Panc1 (cell line): ENCODE results near the gene PCDHB9. TPM values are rescaled to one million over a fixed set of nuclear protein-coding genes. Genes with fewer than 3 reads are reported as not detected.
A peak's percentile ranks its signal among the peaks of the same experiment; 100 is the strongest.
"Not testable (repeated sequence)": the region's sequence is repeated elsewhere in the genome, so short reads cannot be mapped to it uniquely, and the experiment has no call there.

ENCODE experiments used
- ATAC-seq: fragments of 200-7000 bp; cut with Tn5 transposase; 2 replicates; pipeline ENCODE4 v1.9.1; 2020; ENCODE audit warnings: mild to moderate bottlenecking, moderate library complexity
- BruUV-seq: library from RNA; stranded (reverse); fragments of 400-500 nt; replicated peaks from 2 replicates; lab custom pipeline; 2021; lab: Mats Ljungman, UMichigan
- CTCF ChIA-PET: fragments of 300-600 bp; sonication (Branson Sonifier 250); formaldehyde crosslinking; loops from one replicate; lab custom pipeline; 2022; ENCODE audit warnings: antibody characterized with exemption; lab: Charles Lee
- POLR2A ChIA-PET: fragments of 300-600 bp; sonication (Branson Sonifier 250); formaldehyde crosslinking; loops from one replicate; lab custom pipeline; 2022; ENCODE audit warnings: antibody characterized with exemption; lab: Charles Lee
- DNase-seq: peaks from one replicate; pipeline ENCODE4 v3.0.0-alpha.2; 2010; ENCODE audit warnings: low read depth, low spot score
- H3K27ac ChIP-seq: 2 replicates; pipeline ENCODE4 v1.5.1; 2011; ENCODE audit warnings: mild to moderate bottlenecking, low read length, inconsistent platforms
- H3K27me3 ChIP-seq: fragments of 200-500 bp; sonication (Bioruptor generic); 2 replicates; pipeline ENCODE4 v1.6.0; 2014; ENCODE audit warnings: low read length, inconsistent platforms; ENCODE audit not compliant: control insufficient read depth, insufficient read depth
- H3K36me3 ChIP-seq: fragments of 200-500 bp; sonication (Bioruptor generic); 2 replicates; pipeline ENCODE4 v1.5.1; 2014; ENCODE audit warnings: inconsistent platforms, mild to moderate bottlenecking, low read length, moderate library complexity; ENCODE audit not compliant: control insufficient read depth, insufficient read depth
- H3K4me1 ChIP-seq: 2 replicates; pipeline ENCODE4 v1.5.1; 2011; ENCODE audit warnings: inconsistent platforms, mild to moderate bottlenecking, low read length, moderate library complexity; ENCODE audit not compliant: control insufficient read depth, insufficient read depth
- H3K4me3 ChIP-seq, 2 experiments: 2 replicates each; pipeline ENCODE4 v1.5.1; 2011 to 2012; ENCODE audit warnings: low read depth in 2 of 2, low read length in 2 of 2, mild to moderate bottlenecking in 2 of 2, inconsistent platforms in 1 of 2, moderate library complexity in 1 of 2
- H3K9me3 ChIP-seq: fragments of 200-500 bp; sonication (Bioruptor generic); 2 replicates; pipeline ENCODE4 v1.5.1; 2014; ENCODE audit warnings: low read depth, mild to moderate bottlenecking, inconsistent platforms, low read length, moderate library complexity; ENCODE audit not compliant: control insufficient read depth, insufficient read depth
- CTCF ChIP-seq: fragments of 450-650 bp; IDR thresholded peaks from 2 replicates; pipeline ENCODE4 v1.5.1; 2017; ENCODE audit warnings: mild to moderate bottlenecking
- POLR2AphosphoS5 ChIP-seq: IDR thresholded peaks from 2 replicates; pipeline ENCODE4 v1.6.1; 2012; ENCODE audit warnings: mild to moderate bottlenecking, low read depth, low read length, moderate library complexity
- REST ChIP-seq, 2 experiments: IDR thresholded peaks; 2 replicates each; pipeline ENCODE4 v1.6.1; 2011 to 2012; ENCODE audit warnings: low read depth in 2 of 2, control low read depth in 1 of 2, low read length in 1 of 2, mild to moderate bottlenecking in 1 of 2, moderate library complexity in 1 of 2; ENCODE audit not compliant: insufficient read depth in 1 of 2
- SIN3A ChIP-seq: IDR thresholded peaks from 2 replicates; pipeline ENCODE4 v1.6.1; 2012; ENCODE audit warnings: low read depth, mild to moderate bottlenecking, low read length, moderate library complexity, borderline replicate concordance; ENCODE audit not compliant: insufficient read depth
- TCF7L2 ChIP-seq: IDR thresholded peaks from 2 replicates; pipeline ENCODE4 v1.6.1; 2011; ENCODE audit warnings: mild to moderate bottlenecking, low read depth, low read length, inconsistent platforms
- in situ Hi-C: cut with HindIII; loops from 2 replicates; pipeline ENCODE4 v1.10.0; 2016; ENCODE audit warnings: low sequenced_read_pairs, low pct_unique_long_range_greater_than_20kb
- intact Hi-C: fragments of 100-400 bp; cut with micrococcal nuclease; formaldehyde crosslinking; loops from one replicate; pipeline ENCODE4 v1.10.0; 2022; ENCODE audit not compliant: unreplicated experiment
- total RNA-seq: library from RNA; stranded (reverse); gene quantifications from one replicate; pipeline ENCODE4 v1.2.1, GENCODE V29; 2021; ENCODE audit not compliant: unreplicated experiment

PCDHB9 gene
- total RNA-seq, 1 experiment from 2014 or later, result 1.8 TPM

- intact Hi-C loops, result no loop called here
- BruUV-seq, result no TSS peak
- Histone ChIP-seq H3K36me3 (no peaks in the 10 kb centered on the region), H3K4me1 (peaks cover 7% of the 10 kb centered on the region), H3K9me3 (no peaks in the 10 kb centered on the region), H3K27me3 (peaks cover 24% of the 10 kb centered on the region), H3K27ac (no peak within 1 kb of the TSS), H3K4me3 (0 out of 4 replicates have a peak within 1 kb of the TSS, but pooled peaks of 1 of the 2 experiments have one; percentile 12)
- TF ChIP-seq CTCF (peak; percentile 73), POLR2AphosphoS5 (no peak)
- in situ Hi-C loops, result no loop called here
- CTCF ChIA-PET, result interaction anchor here (1.2 kb wide), 1 partner anchor 78 kb away, joined by 6 read pairs; the partner anchor contains the start of gene PCDHB2
- ATAC-seq (no peak), DNase-seq (no peak)
- POLR2A ChIA-PET, result no interaction called here
Observed at GRCh38 chr5:141172381-141173204, 14.4 kb upstream of the PCDHB9 start, which contains the start of gene PCDHB7. Gene PCDHB7 (plus strand): TSS chr5:141172644. CDS start chr5:141172836, 192 bp downstream.

DNA sequence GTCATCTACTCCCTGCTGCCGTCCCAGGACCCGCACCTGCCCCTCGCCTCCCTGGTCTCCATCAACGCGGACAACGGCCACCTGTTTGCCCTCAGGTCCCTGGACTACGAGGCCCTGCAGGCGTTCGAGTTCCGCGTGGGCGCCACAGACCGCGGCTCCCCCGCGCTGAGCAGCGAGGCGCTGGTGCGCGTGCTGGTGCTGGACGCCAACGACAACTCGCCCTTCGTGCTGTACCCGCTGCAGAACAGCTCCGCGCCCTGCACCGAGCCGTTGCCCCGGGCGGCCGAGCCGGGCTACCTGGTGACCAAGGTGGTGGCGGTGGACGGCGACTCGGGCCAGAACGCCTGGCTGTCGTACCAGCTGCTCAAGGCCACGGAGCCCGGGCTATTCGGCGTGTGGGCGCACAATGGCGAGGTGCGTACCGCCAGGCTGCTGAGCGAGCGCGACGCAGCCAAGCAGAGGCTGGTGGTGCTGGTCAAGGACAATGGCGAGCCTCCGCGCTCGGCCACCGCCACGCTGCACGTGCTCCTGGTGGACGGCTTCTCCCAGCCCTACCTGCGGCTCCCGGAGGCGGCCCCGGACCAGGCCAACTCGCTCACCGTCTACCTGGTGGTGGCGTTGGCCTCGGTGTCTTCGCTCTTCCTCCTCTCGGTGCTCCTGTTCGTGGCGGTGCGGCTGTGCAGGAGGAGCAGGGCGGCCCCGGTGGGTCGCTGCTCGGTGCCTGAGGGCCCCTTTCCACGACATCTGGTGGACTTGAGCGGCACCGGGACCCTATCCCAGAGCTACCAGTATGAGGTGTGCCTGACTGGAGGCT, 12.5 kb upstream of the PCDHB9 start:
- H3K4me1 ChIP-seq, POLR2A ChIA-PET, BruUV-seq, ATAC-seq, DNase-seq, H3K4me3 ChIP-seq, CTCF ChIA-PET, H3K36me3 ChIP-seq, H3K27ac ChIP-seq, H3K9me3 ChIP-seq: not testable (repeated sequence)
- intact Hi-C loops, result loop anchor here (5.0 kb wide), 1 partner anchor 82 kb away; the partner anchor contains the start of gene PCDHB2
- in situ Hi-C loops, result loop anchor here (25.0 kb wide), 2 partner anchors 87 to 163 kb away; partner anchors contain the start of genes PCDHB2, PCDHGA1, PCDHGA2 and PCDHGA3
- H3K27me3 ChIP-seq, result peaks cover 24% of the 10 kb centered on the region

DNA sequence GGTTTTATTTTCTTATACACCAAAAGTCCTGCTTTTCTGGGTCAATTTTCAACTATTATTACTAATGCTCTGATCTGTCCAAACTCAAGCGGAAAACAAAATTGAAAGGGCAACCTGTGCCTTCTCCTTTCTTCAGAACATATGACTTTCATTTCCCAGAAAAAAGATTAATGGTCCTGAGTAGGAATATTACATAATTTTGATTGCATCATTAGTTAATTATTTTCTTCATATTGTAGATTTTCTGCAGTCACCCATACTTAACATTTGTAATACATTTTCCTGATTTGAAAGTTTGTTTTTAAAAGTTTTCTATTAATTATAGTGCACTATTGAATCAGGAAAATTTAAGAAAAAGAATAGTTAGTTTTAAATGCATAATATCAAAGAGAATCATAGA, 11.0 kb upstream of the PCDHB9 start:
- no TSS peak for BruUV-seq
- TF ChIP-seq CTCF (no peak), SIN3A (no peak), TCF7L2 (no peak), POLR2AphosphoS5 (no peak), REST (IDR thresholded peaks at IDR 0.05; ENCODE audit: insufficient read depth in 1 of 2, low read depth in 2 of 2, low read length in 1 of 2) (no peak)
- CTCF ChIA-PET, result no interaction called here

More for the DNA sequence above, 11.0 kb upstream of the PCDHB9 start:
- POLR2A ChIA-PET, result no interaction called here
- H3K9me3 ChIP-seq, result no peaks in the 10 kb centered on the region
- no peaks in the 10 kb centered on the region for H3K36me3 ChIP-seq
- peaks cover 7% of the 10 kb centered on the region for H3K4me1 ChIP-seq
- intact Hi-C loops (loop anchor here (5.0 kb wide), 1 partner anchor 84 kb away; the partner anchor contains the start of gene PCDHB2), in situ Hi-C loops (loop anchor here (25.0 kb wide), 2 partner anchors 89 to 161 kb away; partner anchors contain the start of genes PCDHB2, PCDHGA1, PCDHGA2 and PCDHGA3)
- DNase-seq (no peak), ATAC-seq (no peak)
- H3K4me3 ChIP-seq, result no peak overlapping the region
- peaks cover 24% of the 10 kb centered on the region for H3K27me3 ChIP-seq
- no peak overlapping the region for H3K27ac ChIP-seq
